Measurements from ENCODE around the gene ARIH1. TPM values are rescaled to one million over a fixed set of nuclear protein-coding genes. Genes with fewer than 3 reads are reported as not detected.
A peak's percentile ranks its signal among the peaks of the same experiment; 100 is the strongest.
"Not testable (repeated sequence)": the region's sequence is repeated elsewhere in the genome, so short reads cannot be mapped to it uniquely, and the experiment has no call there.

Gene ARIH1
- polyA plus RNA-seq, 1 donor, result 81.2 TPM

DNA sequence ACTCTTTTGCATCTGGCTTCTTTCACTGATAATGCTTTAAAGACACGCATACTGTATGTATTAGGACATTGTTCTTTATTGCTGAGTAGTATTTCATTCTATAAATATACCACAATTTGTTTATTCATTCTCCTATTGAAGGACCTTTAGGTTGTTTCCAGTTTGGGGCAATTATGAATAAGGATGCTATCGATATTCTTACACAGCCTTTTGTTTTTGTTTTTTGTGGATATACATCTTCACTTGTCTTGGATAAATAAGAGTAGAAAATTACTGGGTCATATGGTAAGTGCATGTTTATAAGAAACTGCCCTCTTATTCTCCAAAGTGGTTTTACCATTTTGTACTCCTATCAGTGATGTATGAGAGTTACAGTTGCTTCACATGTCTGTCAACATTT is 118.5 kb downstream of the ARIH1 start:
- Histone ChIP-seq H3K36me3 (ENCODE audit: control insufficient read depth, insufficient read depth, low read length) (no peaks in the 10 kb centered on the region), H3K27ac (ENCODE audit: low read length) (no peak overlapping the region), H3K4me1 (ENCODE audit: control insufficient read depth, insufficient read depth, low read length) (no peaks in the 10 kb centered on the region), H3K9me3 (ENCODE audit: control insufficient read depth, low read depth, low read length) (no peaks in the 10 kb centered on the region), H3K4me3 (ENCODE audit: low read length) (no peak overlapping the region), H3K27me3 (ENCODE audit: control insufficient read depth, insufficient read depth, low read length) (no peaks in the 10 kb centered on the region)
- no CpG with 5 or more reads among the region's 2 CpGs for WGBS (ENCODE audit: insufficient coverage, low lambda C conversion rate)
- no peak for DNase-seq

DNA sequence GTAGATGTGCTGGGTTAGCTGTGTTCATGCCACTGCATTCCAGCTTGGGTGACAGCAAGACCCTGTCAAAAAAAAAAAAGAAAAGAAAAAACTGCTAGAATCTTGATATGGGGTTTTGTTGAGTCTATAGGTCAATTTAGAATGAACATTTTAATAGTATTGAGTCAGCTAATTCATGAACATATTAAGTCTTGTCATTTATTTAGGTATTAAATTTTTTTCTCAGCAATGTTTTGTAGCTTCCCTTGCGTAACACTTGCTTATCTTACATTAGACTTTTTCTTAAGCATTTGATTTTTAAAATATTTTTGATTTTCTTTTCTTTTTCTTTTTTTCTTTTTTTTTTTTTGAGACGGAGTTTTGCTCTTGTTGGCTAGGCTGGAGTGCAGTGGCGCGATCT is 119.7 kb downstream of the ARIH1 start:
- H3K4me1 ChIP-seq (ENCODE audit: control insufficient read depth, insufficient read depth, low read length), result no peaks in the 10 kb centered on the region
- no peak overlapping the region for H3K4me3 ChIP-seq (ENCODE audit: low read length)
- H3K36me3 ChIP-seq (ENCODE audit: control insufficient read depth, insufficient read depth, low read length), result no peaks in the 10 kb centered on the region
- no peaks in the 10 kb centered on the region for H3K9me3 ChIP-seq (ENCODE audit: control insufficient read depth, low read depth, low read length)
- DNase-seq, result no peak
- 92% methylated on average over 2 of the region's 4 CpGs for WGBS (ENCODE audit: insufficient coverage, low lambda C conversion rate)
- H3K27me3 ChIP-seq (ENCODE audit: control insufficient read depth, insufficient read depth, low read length), result no peaks in the 10 kb centered on the region
- H3K27ac ChIP-seq (ENCODE audit: low read length), result no peak overlapping the region

DNA sequence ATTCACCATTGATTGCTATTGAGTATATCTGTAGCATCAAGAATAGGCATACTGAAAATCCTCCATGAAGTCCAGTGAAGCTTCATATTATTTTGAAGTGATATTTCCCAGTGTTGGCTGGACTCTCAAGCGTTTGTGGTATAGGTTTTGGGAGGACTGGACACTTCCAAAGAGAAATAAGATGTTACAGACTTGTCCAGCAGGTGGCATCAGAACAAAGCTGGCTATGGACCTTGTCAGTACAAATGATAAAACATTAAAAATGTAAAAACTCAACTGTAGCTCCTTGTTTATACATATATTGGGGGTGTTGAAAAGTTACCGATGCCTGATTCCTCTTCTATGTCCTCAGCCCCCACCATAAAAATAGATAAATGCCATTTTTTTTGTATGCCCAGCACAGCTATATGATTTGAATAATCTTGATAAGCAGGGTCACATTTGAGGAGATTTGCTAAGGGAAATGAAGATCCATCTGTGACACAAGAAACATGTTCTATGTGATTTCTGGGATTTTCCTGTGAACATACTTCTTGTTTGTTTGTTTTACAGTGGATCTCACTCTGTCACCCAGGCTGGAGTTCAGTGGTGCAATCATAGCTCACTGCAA is 125.8 kb downstream of the ARIH1 start:
- Histone ChIP-seq H3K4me3 (ENCODE audit: low read length) (no peak overlapping the region), H3K9me3 (ENCODE audit: control insufficient read depth, low read depth, low read length) (no peaks in the 10 kb centered on the region), H3K4me1 (ENCODE audit: control insufficient read depth, insufficient read depth, low read length) (no peaks in the 10 kb centered on the region), H3K27ac (ENCODE audit: low read length) (no peak overlapping the region), H3K36me3 (ENCODE audit: control insufficient read depth, insufficient read depth, low read length) (no peaks in the 10 kb centered on the region), H3K27me3 (ENCODE audit: control insufficient read depth, insufficient read depth, low read length) (no peaks in the 10 kb centered on the region)
- WGBS (ENCODE audit: insufficient coverage, low lambda C conversion rate), result 20% methylated on average over 1 of the region's 2 CpGs
- DNase-seq, result peak; percentile 7 to 11

DNA sequence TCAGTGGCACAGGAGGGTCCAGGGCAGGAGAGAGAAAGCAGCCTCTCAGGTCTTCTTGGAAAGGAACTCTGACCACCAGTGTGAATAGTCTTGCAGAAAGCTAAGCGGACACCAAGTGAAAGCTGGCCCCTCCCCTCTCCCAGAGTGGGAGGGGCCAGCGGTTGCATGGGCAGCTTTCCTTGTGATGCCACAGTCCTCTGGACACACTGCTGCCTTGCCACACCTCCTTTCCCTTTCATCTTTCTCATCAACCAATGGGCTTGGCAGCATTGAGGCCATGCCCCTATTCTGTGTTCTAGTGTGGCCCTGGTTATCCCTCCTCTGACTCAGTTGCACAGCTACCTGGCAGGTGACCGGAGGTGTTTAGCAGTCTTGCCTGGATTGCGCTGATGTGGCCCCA is 130.7 kb downstream of the ARIH1 start:
- WGBS (ENCODE audit: insufficient coverage, low lambda C conversion rate), result no CpG with 5 or more reads among the region's 4 CpGs
- H3K4me3 ChIP-seq (ENCODE audit: low read length), result no peak overlapping the region
- no peaks in the 10 kb centered on the region for H3K36me3 ChIP-seq (ENCODE audit: control insufficient read depth, insufficient read depth, low read length)
- no peak for DNase-seq
- no peaks in the 10 kb centered on the region for H3K27me3 ChIP-seq (ENCODE audit: control insufficient read depth, insufficient read depth, low read length)
- H3K27ac ChIP-seq (ENCODE audit: low read length), result no peak overlapping the region
- H3K4me1 ChIP-seq (ENCODE audit: control insufficient read depth, insufficient read depth, low read length), result no peaks in the 10 kb centered on the region
- H3K9me3 ChIP-seq (ENCODE audit: control insufficient read depth, low read depth, low read length), result no peaks in the 10 kb centered on the region

DNA sequence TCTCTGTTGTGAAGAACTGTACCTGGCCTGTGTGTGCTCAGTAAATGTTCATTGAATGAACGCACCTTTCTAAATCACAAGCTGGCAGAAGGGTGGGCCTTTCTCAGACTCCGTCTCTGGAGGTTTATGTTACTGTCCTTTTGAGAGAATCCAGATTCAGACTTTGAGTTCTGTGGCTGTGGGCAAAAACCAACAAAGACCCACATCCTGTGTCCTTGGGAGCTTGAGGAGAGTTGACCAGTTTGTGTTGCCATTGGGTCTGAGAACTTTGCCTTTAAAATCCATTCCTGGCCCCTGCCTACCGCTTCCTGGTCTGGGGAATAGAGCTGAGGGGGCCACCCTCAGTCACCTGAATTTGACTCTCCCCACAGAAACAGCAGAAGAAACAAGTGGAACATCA is 134.0 kb downstream of the ARIH1 start:
- not testable (repeated sequence) for H3K4me1 ChIP-seq (ENCODE audit: control insufficient read depth, insufficient read depth, low read length); H3K36me3 ChIP-seq (ENCODE audit: control insufficient read depth, insufficient read depth, low read length); H3K9me3 ChIP-seq (ENCODE audit: control insufficient read depth, low read depth, low read length); H3K27me3 ChIP-seq (ENCODE audit: control insufficient read depth, insufficient read depth, low read length); H3K27ac ChIP-seq (ENCODE audit: low read length); H3K4me3 ChIP-seq (ENCODE audit: low read length); DNase-seq
- no CpG with 5 or more reads among the region's 3 CpGs for WGBS (ENCODE audit: insufficient coverage, low lambda C conversion rate)

DNA sequence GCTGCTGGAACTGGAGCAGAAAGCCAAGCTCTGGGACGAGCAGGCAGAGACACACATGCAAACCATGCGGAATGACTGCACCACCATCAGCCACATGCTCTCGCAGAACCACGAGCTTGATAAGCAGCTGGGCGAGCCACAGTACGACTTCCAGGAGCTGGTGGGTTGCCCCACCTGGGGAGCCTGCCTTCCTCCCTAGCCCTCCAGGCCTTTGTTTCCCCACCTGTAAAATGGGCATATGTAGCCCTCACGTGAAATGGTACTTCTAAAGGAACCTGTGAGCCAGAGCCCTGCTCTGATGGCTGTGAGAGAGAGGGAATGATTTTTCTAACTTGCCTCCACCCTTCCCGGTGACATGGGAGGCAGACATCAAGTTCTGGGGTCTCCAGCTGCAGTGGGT is 135.7 kb downstream of the ARIH1 start:
- DNase-seq, result no peak
- H3K27ac ChIP-seq (ENCODE audit: low read length), result no peak overlapping the region
- H3K4me3 ChIP-seq (ENCODE audit: low read length), result no peak overlapping the region
- no CpG with 5 or more reads among the region's 8 CpGs for WGBS (ENCODE audit: insufficient coverage, low lambda C conversion rate)
- H3K9me3 ChIP-seq (ENCODE audit: control insufficient read depth, low read depth, low read length), result no peaks in the 10 kb centered on the region
- no peaks in the 10 kb centered on the region for H3K27me3 ChIP-seq (ENCODE audit: control insufficient read depth, insufficient read depth, low read length)
- no peaks in the 10 kb centered on the region for H3K4me1 ChIP-seq (ENCODE audit: control insufficient read depth, insufficient read depth, low read length)
- no peaks in the 10 kb centered on the region for H3K36me3 ChIP-seq (ENCODE audit: control insufficient read depth, insufficient read depth, low read length)

DNA sequence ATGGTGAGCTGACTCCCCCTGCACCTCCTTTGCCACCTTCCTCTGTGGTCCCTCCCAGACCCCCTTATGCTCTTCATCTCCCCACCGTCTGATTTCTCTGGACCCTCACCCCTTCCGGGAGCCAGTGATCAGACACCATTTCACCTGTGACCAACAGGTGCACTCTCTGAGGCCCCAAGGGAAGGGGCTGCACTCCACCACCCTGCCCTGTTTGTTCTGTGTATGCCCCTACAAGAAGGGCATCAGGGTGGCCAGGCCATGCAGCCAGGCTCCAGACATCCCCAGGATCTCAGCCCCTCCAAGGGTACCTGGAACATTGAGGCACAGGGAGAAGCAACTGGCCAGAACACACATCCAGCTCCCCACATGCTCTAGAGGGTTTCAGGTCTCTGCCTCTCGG is 138.2 kb downstream of the ARIH1 start:
- not testable (repeated sequence) for H3K36me3 ChIP-seq (ENCODE audit: control insufficient read depth, insufficient read depth, low read length); H3K27me3 ChIP-seq (ENCODE audit: control insufficient read depth, insufficient read depth, low read length); DNase-seq; H3K9me3 ChIP-seq (ENCODE audit: control insufficient read depth, low read depth, low read length); H3K4me3 ChIP-seq (ENCODE audit: low read length); H3K4me1 ChIP-seq (ENCODE audit: control insufficient read depth, insufficient read depth, low read length); H3K27ac ChIP-seq (ENCODE audit: low read length)
- no CpG with 5 or more reads among the region's 3 CpGs for WGBS (ENCODE audit: insufficient coverage, low lambda C conversion rate)

DNA sequence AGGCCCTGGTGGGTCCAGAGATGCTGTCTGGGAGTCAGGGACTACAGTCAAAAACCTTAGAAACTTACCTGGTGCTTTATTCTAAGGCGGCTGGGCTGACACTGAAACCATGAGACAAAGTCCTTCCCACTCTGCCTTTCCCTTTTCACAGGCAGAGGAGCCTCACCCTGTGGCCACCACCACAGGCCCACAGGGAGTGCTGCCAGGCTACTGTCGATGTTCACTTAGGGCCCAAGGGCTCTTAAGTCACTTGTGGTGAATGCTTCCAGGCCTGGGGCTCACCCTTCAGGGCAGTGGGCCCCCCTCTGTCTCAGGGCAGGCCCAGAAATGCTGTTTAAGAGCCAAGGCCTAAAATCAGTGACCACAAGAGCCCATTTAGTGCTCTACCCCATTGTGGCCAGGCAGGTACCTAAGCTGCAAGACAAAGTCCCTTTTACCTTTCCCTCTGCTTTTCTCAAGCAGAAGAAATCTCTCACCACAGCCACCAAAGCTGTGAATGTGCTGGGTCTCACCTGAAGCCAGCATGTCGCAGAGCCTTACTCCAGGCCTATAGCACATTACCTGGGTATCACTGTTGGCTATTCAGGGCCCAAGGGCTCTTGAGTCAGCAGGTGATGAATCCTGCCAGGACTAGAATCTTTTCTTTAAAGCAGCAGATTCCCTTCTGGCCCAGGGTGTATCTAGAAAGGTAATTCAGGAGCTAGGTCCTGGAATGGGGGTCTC is 140.8 kb downstream of the ARIH1 start:
- H3K9me3 ChIP-seq (ENCODE audit: control insufficient read depth, low read depth, low read length), result no peaks in the 10 kb centered on the region
- H3K4me1 ChIP-seq (ENCODE audit: control insufficient read depth, insufficient read depth, low read length), result no peaks in the 10 kb centered on the region
- DNase-seq, result no peak
- H3K27ac ChIP-seq (ENCODE audit: low read length), result no peak overlapping the region
- no CpG with 5 or more reads among the region's 3 CpGs for WGBS (ENCODE audit: insufficient coverage, low lambda C conversion rate)
- no peaks in the 10 kb centered on the region for H3K36me3 ChIP-seq (ENCODE audit: control insufficient read depth, insufficient read depth, low read length)
- no peaks in the 10 kb centered on the region for H3K27me3 ChIP-seq (ENCODE audit: control insufficient read depth, insufficient read depth, low read length)
- H3K4me3 ChIP-seq (ENCODE audit: low read length), result no peak overlapping the region

DNA sequence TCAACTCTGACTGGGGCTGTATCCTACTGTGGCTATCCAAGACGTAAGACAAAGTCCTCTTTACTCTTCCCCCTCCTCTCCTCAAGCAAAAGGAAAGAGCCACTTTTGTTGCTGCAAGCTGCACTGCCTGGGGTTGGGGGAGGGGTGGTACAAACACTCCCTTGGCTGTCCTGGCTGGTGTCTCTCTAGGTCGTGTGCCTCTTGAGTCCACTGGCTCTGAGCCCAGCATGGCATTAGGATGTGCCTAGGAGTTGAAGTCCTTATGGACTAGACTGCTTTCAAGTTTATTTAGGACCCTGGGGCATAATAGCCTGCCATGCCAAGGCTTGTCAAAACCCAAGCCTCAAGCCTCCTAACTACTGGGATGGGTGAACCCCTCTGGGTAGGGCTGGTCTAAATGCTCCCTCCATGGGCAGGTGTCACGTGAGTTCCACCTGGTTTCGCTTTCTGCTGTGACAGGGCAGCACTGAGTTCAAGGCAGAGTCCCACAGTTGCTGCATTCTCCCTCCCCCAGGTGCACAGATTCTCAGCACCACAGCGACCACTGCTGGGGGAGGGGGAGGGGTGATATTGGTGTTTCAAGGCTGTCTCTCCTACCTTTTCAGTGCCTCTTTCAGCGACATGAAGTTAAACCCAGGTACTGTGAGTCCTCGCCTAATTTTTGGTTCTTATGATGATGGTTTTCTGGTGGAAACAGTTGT is 141.6 kb downstream of the ARIH1 start:
- H3K27me3 ChIP-seq (ENCODE audit: control insufficient read depth, insufficient read depth, low read length); H3K4me1 ChIP-seq (ENCODE audit: control insufficient read depth, insufficient read depth, low read length); H3K27ac ChIP-seq (ENCODE audit: low read length); H3K4me3 ChIP-seq (ENCODE audit: low read length); H3K9me3 ChIP-seq (ENCODE audit: control insufficient read depth, low read depth, low read length); H3K36me3 ChIP-seq (ENCODE audit: control insufficient read depth, insufficient read depth, low read length): not testable (repeated sequence)
- peak in 1 of 2 donors; percentile 20 for DNase-seq
- WGBS (ENCODE audit: insufficient coverage, low lambda C conversion rate), result no CpG with 5 or more reads among the region's 7 CpGs

DNA sequence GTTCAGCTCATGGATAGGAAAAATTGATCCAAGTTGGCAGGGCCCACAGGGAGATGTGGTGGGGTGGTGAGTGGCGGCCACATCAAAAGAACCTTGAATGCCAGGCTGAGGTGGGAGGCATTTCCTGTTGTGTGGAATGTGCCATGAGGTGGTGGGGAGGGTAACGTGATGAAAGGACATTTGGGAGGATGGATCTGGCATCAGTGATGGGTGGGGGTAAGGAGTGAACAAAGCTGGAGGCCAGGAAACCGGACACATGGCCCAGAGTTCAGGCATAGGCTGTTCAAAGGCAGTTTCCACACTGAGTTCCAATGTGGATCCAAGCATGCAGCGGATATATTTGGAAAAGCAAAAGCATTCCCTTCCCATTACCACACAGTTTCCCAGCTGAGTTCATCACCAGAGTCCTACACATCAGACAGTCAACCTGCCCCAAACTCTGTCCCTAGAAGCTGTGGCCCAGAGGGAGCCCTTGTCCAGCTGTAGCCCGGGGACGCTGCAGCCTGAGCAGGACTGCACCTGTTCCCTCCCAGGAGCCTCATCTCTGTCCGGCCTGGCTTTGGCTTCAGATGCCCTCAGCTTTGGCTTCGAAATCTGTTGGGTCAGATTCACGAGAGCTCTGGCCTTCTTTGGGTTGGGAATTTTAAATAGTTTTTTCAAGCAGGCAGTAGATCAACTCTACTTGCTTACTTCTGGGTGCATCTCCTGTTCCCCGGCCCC is 142.5 kb downstream of the ARIH1 start:
- no peaks in the 10 kb centered on the region for H3K36me3 ChIP-seq (ENCODE audit: control insufficient read depth, insufficient read depth, low read length)
- H3K4me3 ChIP-seq (ENCODE audit: low read length), result no peak overlapping the region
- H3K9me3 ChIP-seq (ENCODE audit: control insufficient read depth, low read depth, low read length), result no peaks in the 10 kb centered on the region
- no peak overlapping the region for H3K27ac ChIP-seq (ENCODE audit: low read length)
- no peak for DNase-seq
- no peaks in the 10 kb centered on the region for H3K4me1 ChIP-seq (ENCODE audit: control insufficient read depth, insufficient read depth, low read length)
- WGBS (ENCODE audit: insufficient coverage, low lambda C conversion rate), result 60% methylated on average over 1 of the region's 10 CpGs
- H3K27me3 ChIP-seq (ENCODE audit: control insufficient read depth, insufficient read depth, low read length), result no peaks in the 10 kb centered on the region

Measured in large intestine (tissue), 3 donors.